Mammary epithelial cell (primary cell): ENCODE results near the gene CD207.

Experiments used
- CTCF ChIP-seq, 2 donors: IDR thresholded peaks in 1 of 2; conservative IDR thresholded peaks in 1 of 2; 2 replicates each; pipeline ENCODE4 v1.5.1; 2011 to 2012; ENCODE audit warnings: inconsistent platforms in 2 of 2, low read length in 2 of 2, mild to moderate bottlenecking in 2 of 2, control low read depth in 1 of 2, low read depth in 1 of 2; ENCODE audit not compliant: insufficient read depth in 1 of 2; ENCODE audit errors: extremely low read depth in 1 of 2
- EZH2 ChIP-seq: IDR thresholded peaks from 2 replicates; pipeline ENCODE4 v1.6.1; 2012; ENCODE audit warnings: low read length, inconsistent platforms, borderline replicate concordance

- TF ChIP-seq CTCF (conservative IDR thresholded peaks at IDR 0.05 in 1 of 2, IDR thresholded peaks at IDR 0.05 in 1 of 2; ENCODE audit: extremely low read depth in 1 of 2, insufficient read depth in 1 of 2, low read depth in 1 of 2, low read length in 2 of 2): no peak
- no peak for TF ChIP-seq EZH2
These were observed 8.2 kb downstream of the CD207 start for GRCh38 chr2:70827388-70827787.
